Measurements from ENCODE around the gene KIF25. TPM values are rescaled to one million over a fixed set of nuclear protein-coding genes. Genes with fewer than 3 reads are reported as not detected.

KIF25 gene
- total RNA-seq, 3 donors from 2014 or later: 0.66 TPM; not detected in 2

- TF ChIP-seq CTCF (IDR thresholded peaks at IDR 0.05) (no peak), POLR2A (IDR thresholded peaks at IDR 0.05) (no peak), POLR2AphosphoS5 (IDR thresholded peaks at IDR 0.05) (no peak)
- intact Hi-C loops (cut with DNase I; ENCODE audit: low total_unique reads): no loop called here
- Histone ChIP-seq H3K27ac (no peak overlapping the region), H3K4me3 (no peak overlapping the region), H3K27me3 (no peaks in the 10 kb centered on the region), H3K9me3 (no peaks in the 10 kb centered on the region), H3K36me3 (no peaks in the 10 kb centered on the region), H3K4me1 (no peaks in the 10 kb centered on the region)
- DNase-seq (ENCODE audit: low spot score in 2 of 2): no peak
These were observed 45.0 kb upstream of the KIF25 start for GRCh38 chr6:167952512-167952859.

DNA sequence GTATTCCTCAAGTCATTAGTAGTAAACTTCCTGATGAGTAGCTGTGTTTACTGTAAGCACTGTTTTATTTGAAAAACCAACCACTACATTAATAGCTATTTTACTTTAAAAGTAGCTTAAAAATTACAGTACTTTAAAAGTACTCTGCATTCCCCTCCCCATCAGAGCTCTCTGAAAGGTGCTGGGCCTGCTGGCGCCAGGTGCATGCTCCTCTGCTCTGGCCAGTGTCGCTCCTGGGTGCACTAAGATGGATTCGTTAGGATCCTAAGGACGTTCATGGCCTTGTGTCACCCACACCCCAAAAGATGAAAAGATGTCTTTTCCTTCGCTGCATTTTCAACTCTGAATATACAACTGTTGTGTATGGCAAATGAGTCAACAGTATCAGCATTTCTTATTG lies 43.9 kb upstream of the KIF25 start:
- no peak for TF ChIP-seq POLR2AphosphoS5 (IDR thresholded peaks at IDR 0.05)
- TF ChIP-seq POLR2A (IDR thresholded peaks at IDR 0.05): no peak
- Histone ChIP-seq H3K36me3 (no peaks in the 10 kb centered on the region), H3K27me3 (no peaks in the 10 kb centered on the region), H3K9me3 (no peaks in the 10 kb centered on the region), H3K27ac (no peak overlapping the region), H3K4me3 (no peak overlapping the region), H3K4me1 (no peaks in the 10 kb centered on the region)
- intact Hi-C loops (cut with DNase I; ENCODE audit: low total_unique reads): no loop called here
- no peak for DNase-seq (ENCODE audit: low spot score in 2 of 2)

- Histone ChIP-seq H3K4me1 (no peaks in the 10 kb centered on the region), H3K27me3 (no peaks in the 10 kb centered on the region), H3K4me3 (no peak overlapping the region), H3K9me3 (no peaks in the 10 kb centered on the region), H3K27ac (no peak overlapping the region), H3K36me3 (no peaks in the 10 kb centered on the region)
- intact Hi-C loops (cut with DNase I; ENCODE audit: low total_unique reads): no loop called here
- TF ChIP-seq CTCF (IDR thresholded peaks at IDR 0.05): no peak
- TF ChIP-seq POLR2AphosphoS5 (IDR thresholded peaks at IDR 0.05): no peak
- no peak for TF ChIP-seq POLR2A (IDR thresholded peaks at IDR 0.05)
- DNase-seq (ENCODE audit: low spot score in 2 of 2): no peak
These were observed 43.3 kb upstream of the KIF25 start for GRCh38 chr6:167954151-167954550.

GRCh38 chr6:167956491-167956890 lies 41.0 kb upstream of the KIF25 start:
- no peaks in the 10 kb centered on the region for H3K36me3 ChIP-seq
- TF ChIP-seq POLR2A (IDR thresholded peaks at IDR 0.05): no peak
- TF ChIP-seq POLR2AphosphoS5 (IDR thresholded peaks at IDR 0.05): no peak
- no peak for TF ChIP-seq CTCF (IDR thresholded peaks at IDR 0.05)

DNA sequence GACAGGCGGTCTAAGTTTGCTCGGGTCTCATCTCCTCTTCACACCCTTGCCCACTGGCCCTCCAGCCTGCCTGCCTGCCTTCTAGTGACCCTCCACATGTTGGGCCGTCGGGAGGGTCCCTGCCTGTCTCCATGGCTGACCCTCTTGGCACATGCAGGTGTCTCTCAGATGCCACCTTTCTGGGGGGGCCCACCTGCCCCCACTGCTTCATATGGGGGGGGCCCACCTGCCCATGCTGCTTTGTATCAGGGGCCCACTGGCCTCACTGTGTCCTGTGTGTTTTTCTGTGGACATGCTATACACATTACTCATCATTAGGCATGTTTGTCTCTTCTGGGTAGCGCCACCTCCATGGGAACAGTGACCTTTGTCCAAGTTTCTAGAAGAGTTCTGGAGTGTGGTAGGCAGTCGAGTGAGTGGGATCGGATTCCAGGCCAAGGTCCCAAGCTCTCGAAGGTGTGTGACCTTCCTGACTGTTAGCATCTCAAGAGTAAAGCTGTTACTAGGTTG lies 40.4 kb upstream of the KIF25 start:
- H3K4me3 ChIP-seq: no peak overlapping the region
- no peak for DNase-seq (ENCODE audit: low spot score in 2 of 2)
- no peaks in the 10 kb centered on the region for H3K9me3 ChIP-seq
- no peaks in the 10 kb centered on the region for H3K36me3 ChIP-seq
- intact Hi-C loops (cut with DNase I; ENCODE audit: low total_unique reads): no loop called here
- no peak overlapping the region for H3K27ac ChIP-seq
- TF ChIP-seq POLR2AphosphoS5 (IDR thresholded peaks at IDR 0.05) (no peak), POLR2A (IDR thresholded peaks at IDR 0.05) (no peak), CTCF (IDR thresholded peaks at IDR 0.05) (no peak)
- H3K4me1 ChIP-seq: no peaks in the 10 kb centered on the region
- H3K27me3 ChIP-seq: no peaks in the 10 kb centered on the region

More at GRCh38 chr6:167956491-167956890, 41.0 kb upstream of the KIF25 start:
- DNase-seq (ENCODE audit: low spot score in 2 of 2): no peak
- Histone ChIP-seq H3K4me1 (no peaks in the 10 kb centered on the region), H3K4me3 (no peak overlapping the region), H3K27me3 (no peaks in the 10 kb centered on the region), H3K27ac (no peak overlapping the region), H3K9me3 (no peaks in the 10 kb centered on the region)
- intact Hi-C loops (cut with DNase I; ENCODE audit: low total_unique reads): no loop called here

- H3K27ac ChIP-seq: no peak overlapping the region
These were observed 39.8 kb upstream of the KIF25 start for GRCh38 chr6:167957626-167958025.

More at GRCh38 chr6:167957626-167958025, 39.8 kb upstream of the KIF25 start:
- Histone ChIP-seq H3K4me3 (no peak overlapping the region), H3K27me3 (no peaks in the 10 kb centered on the region), H3K9me3 (no peaks in the 10 kb centered on the region), H3K36me3 (peaks cover 2% of the 10 kb centered on the region), H3K4me1 (no peaks in the 10 kb centered on the region)
- intact Hi-C loops (cut with DNase I; ENCODE audit: low total_unique reads): no loop called here
- TF ChIP-seq CTCF (IDR thresholded peaks at IDR 0.05) (no peak), POLR2A (IDR thresholded peaks at IDR 0.05) (no peak), POLR2AphosphoS5 (IDR thresholded peaks at IDR 0.05) (no peak)
- no peak for DNase-seq (ENCODE audit: low spot score in 2 of 2)

Data from breast epithelium (tissue), 4 donors.